Pancreas (tissue), 10 donors: ENCODE measurements around the gene PRR14. TPM values are rescaled to one million over a fixed set of nuclear protein-coding genes. Genes with fewer than 3 reads are reported as not detected.

Source experiments
- ATAC-seq, 4 donors: fragments of 200-7000 bp; cut with Tn5 transposase; one replicate each; pipeline versions ENCODE4 v1.8.0 to v1.9.1; 2020; ENCODE audit warnings: mild to moderate bottlenecking in 4 of 4, moderate library complexity in 4 of 4
- DNase-seq, 6 donors: peaks; one replicate each; pipeline ENCODE4 v3.0.0-alpha.2; 2020
- FAIRE-seq: peaks from 2 replicates; lab custom pipeline; 2012; peaks lifted over from hg19 to GRCh38; lab: Jason Lieb, UNC
- H3K27ac ChIP-seq, 4 donors: fragments of 200-600 bp; sonication (generic); 1 replicate in 3 of 4; 2 replicates in 1 of 4; pipeline versions ENCODE4 v1.5.0 to v1.8.0; 2020
- H3K27me3 ChIP-seq, 4 donors: fragments of 200-600 bp; one replicate each; pipeline ENCODE4 v1.8.0; 2021
- H3K36me3 ChIP-seq, 3 donors: fragments of 200-600 bp; sonication (generic) in 1 of 3; one replicate each; pipeline versions ENCODE4 v1.5.0 to v1.8.0; 2020 to 2021
- H3K4me1 ChIP-seq, 3 donors: fragments of 200-600 bp; one replicate each; pipeline ENCODE4 v1.8.0; 2021
- H3K4me3 ChIP-seq, 4 donors: fragments of 200-600 bp; sonication (generic) in 2 of 4; one replicate each; pipeline versions ENCODE4 v1.5.0 to v1.8.0; 2020 to 2021
- H3K9me3 ChIP-seq, 4 donors: fragments of 200-600 bp; one replicate each; pipeline ENCODE4 v1.8.0; 2021
- WGBS, 2 donors: extraction: QIAGEN DNeasy Blood & Tissue Kit; methylation state at CpG; one replicate each; pipeline ENCODE4 v1.1.7; 2013; 5-methylcytosine and 5-hydroxymethylcytosine counted together
- intact Hi-C, 3 donors: fragments of 100-400 bp; cut with DNase I; formaldehyde crosslinking; loops; one replicate each; pipeline versions ENCODE4 v1.11.1 to v1.14.2; 2022
- polyA plus RNA-seq, 2 donors: library from polyadenylated mRNA; stranded (reverse); fragments of 200-250 nt; gene quantifications; one replicate each; pipeline ENCODE4 v1.2.3, GENCODE V29; 2013
- total RNA-seq, 6 donors: library from RNA; stranded (reverse); fragmentation: NEBNext Ultra II Directional in 4 of 6; extraction: Animal tissue kit (Norgen Biotek cat#: 25700) in 4 of 6; gene quantifications; one replicate each; pipeline versions ENCODE4 v1.2.1 to v1.2.4, GENCODE V29; 2021 to 2023
- TF ChIP-seq, protein P1 (sequence below), 4 donors: fragments of 200-600 bp; sonication (generic) in 3 of 4; IDR thresholded peaks; one replicate each; pipeline versions ENCODE4 v1.5.0 to v1.8.0; 2021; ENCODE audit warnings: antibody characterized with exemption in 4 of 4
- donor health status: healthy with polysubstance abuse.
- donor health status: DM: no; HTN: no; CAD: no; lungs with moderate emphysema.
- donor health status: DM: no; HTN: no; CAD: no.
- donor health status: control.
- donor health status: control.
- donor health status: Bipolar disorder and iron deficiency.
- donor health status: DM: yes; HTN: yes; CAD: no.
- donor health status: DM: no; HTN: no; CAD: no.
- donor health status: DM: no; HTN: no; CAD: no.
- donor health status: DM: yes; HTN: yes; CAD: no.

PRR14 gene
- total and polyA plus RNA-seq, 8 donors = 23.5 to 164 (median 29.7) TPM

GRCh38 chr16:30654856-30655255, 4.1 kb downstream of the PRR14 start:
- peaks cover 14 to 19% (median 18%) of the 10 kb centered on the region in 3 donors for H3K4me1 ChIP-seq
- DNase-seq (peak in 3 of 6 donors; percentile 20 to 71 (median 45)), FAIRE-seq (no peak), ATAC-seq (no peak)
- H3K27me3 ChIP-seq = no peaks in the 10 kb centered on the region
- TF ChIP-seq, protein P1, sequence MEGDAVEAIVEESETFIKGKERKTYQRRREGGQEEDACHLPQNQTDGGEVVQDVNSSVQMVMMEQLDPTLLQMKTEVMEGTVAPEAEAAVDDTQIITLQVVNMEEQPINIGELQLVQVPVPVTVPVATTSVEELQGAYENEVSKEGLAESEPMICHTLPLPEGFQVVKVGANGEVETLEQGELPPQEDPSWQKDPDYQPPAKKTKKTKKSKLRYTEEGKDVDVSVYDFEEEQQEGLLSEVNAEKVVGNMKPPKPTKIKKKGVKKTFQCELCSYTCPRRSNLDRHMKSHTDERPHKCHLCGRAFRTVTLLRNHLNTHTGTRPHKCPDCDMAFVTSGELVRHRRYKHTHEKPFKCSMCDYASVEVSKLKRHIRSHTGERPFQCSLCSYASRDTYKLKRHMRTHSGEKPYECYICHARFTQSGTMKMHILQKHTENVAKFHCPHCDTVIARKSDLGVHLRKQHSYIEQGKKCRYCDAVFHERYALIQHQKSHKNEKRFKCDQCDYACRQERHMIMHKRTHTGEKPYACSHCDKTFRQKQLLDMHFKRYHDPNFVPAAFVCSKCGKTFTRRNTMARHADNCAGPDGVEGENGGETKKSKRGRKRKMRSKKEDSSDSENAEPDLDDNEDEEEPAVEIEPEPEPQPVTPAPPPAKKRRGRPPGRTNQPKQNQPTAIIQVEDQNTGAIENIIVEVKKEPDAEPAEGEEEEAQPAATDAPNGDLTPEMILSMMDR (IDR thresholded peaks at IDR 0.05) = no peak
- 89 to 93% methylated on average over 18 of the region's 18 CpGs for WGBS, 2 donors
- peaks cover 0 to 26% (median 9%) of the 10 kb centered on the region in 3 donors for H3K36me3 ChIP-seq
- no peak overlapping the region for H3K27ac ChIP-seq
- no peak overlapping the region for H3K4me3 ChIP-seq
- H3K9me3 ChIP-seq = no peaks in the 10 kb centered on the region
- intact Hi-C loops = no loop called here

- H3K4me3 ChIP-seq = no peak overlapping the region
- peaks cover 20 to 28% (median 24%) of the 10 kb centered on the region in 3 donors for H3K4me1 ChIP-seq
- no peaks in the 10 kb centered on the region for H3K27me3 ChIP-seq
- intact Hi-C loops = no loop called here
- peaks cover 0 to 26% (median 9%) of the 10 kb centered on the region in 3 donors for H3K36me3 ChIP-seq
- ATAC-seq = no peak
- no peaks in the 10 kb centered on the region for H3K9me3 ChIP-seq
- TF ChIP-seq, protein P1 (IDR thresholded peaks at IDR 0.05) = no peak
- 93 to 95% methylated on average over 12 of the region's 12 CpGs for WGBS, 2 donors
- H3K27ac ChIP-seq = no peak overlapping the region
- FAIRE-seq = no peak
- DNase-seq = peak in 2 of 6 donors; percentile 35 to 42
Measured at GRCh38 chr16:30655815-30656347, 5.1 kb downstream of the PRR14 start.

DNA sequence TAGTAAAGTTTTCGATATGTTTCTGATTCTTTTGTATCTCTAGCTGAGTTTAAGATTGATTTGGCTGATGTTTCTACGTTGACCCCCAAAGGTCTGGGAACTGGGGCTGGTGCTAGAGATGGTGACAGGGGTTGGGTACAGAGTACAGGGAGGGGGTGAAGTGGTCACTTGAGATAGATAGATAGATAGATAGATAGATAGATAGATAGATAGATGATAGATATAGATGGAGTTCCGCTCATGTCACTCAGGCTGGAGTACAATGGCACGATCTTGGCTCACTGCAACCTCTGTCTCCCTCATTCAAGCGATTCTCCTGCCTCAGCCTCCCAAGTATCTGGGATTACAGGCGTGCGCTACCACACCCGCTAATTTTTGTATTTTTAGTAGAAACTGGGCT, 5.6 kb downstream of the PRR14 start:
- WGBS, 2 donors = 94 to 96% methylated on average over 8 of the region's 8 CpGs
- intact Hi-C loops = no loop called here

DNA sequence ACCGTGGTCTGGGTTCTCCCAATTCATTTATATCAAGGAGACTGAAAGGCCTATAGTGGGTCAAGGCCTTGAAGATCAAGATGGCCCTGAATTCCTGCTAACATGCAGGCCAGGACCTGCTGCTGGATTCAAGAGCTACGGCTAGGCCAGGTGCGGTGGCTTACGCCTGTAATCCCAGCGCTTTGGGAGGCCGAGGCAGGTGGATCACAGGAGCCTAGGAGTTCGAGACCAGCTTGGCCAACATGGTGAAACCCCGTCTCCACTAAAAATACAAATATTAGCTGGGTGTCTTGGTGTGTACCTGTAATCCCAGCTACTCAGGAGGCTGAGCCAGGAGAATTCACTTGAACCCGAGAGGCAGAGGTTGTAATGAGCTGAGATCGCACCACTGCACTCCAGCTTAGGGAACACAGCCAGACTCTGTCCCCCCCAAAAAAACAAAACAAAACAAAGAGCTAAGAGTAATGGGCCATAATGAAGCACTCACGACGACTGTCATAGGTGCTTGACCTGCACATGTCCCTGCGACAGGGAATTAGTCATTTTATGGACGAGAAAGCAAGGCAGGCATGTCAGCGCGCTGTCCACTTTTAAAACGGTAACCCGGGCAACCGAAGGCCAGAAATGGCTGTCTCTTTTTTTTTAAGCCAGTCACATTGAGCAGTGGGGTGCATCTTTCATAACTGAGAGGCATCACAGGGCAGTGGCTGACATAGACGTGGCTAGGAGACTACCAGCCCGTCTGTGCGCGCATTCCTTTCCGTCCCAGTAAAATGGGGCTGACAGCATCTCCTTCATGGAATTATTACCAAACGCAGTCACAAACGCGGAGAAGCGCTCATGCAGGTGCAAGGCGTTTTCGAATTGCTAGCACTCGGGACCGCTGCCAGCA, 6.5 kb downstream of the PRR14 start:
- peaks cover 0 to 27% (median 9%) of the 10 kb centered on the region in 3 donors for H3K36me3 ChIP-seq
- H3K27me3 ChIP-seq = no peaks in the 10 kb centered on the region
- FAIRE-seq (no peak), ATAC-seq (no peak), DNase-seq (peak in 2 of 6 donors; percentile 40 to 43)
- peak overlapping the region; percentile 74 to 91 (median 82) for H3K27ac ChIP-seq
- 27 to 28% methylated on average over 32 of the region's 32 CpGs for WGBS, 2 donors
- TF ChIP-seq, protein P1 (IDR thresholded peaks at IDR 0.05) = no peak
- H3K4me1 ChIP-seq = peaks cover 18 to 30% (median 26%) of the 10 kb centered on the region in 3 donors
- intact Hi-C loops = no loop called here
- peak overlapping the region; percentile 15 to 50 (median 26) for H3K4me3 ChIP-seq
- no peaks in the 10 kb centered on the region for H3K9me3 ChIP-seq

More for the DNA sequence above, 5.6 kb downstream of the PRR14 start:
- ATAC-seq = no peak
- H3K9me3 ChIP-seq = no peaks in the 10 kb centered on the region
- TF ChIP-seq, protein P1 (IDR thresholded peaks at IDR 0.05) = no peak
- DNase-seq = no peak
- peak overlapping the region in 1 of 4 donors; percentile 84 for H3K27ac ChIP-seq
- H3K4me3 ChIP-seq = no peak overlapping the region
- no peaks in the 10 kb centered on the region for H3K27me3 ChIP-seq
- peaks cover 24 to 33% (median 29%) of the 10 kb centered on the region in 3 donors for H3K4me1 ChIP-seq
- FAIRE-seq = no peak
- peaks cover 0 to 26% (median 9%) of the 10 kb centered on the region in 3 donors for H3K36me3 ChIP-seq
